Activated CD8-positive, alpha-beta memory T cell treated with anti-CD3 and anti-CD28 coated beads, Interleukin-2, amount 50 U/mL, for 1 hour (primary cell): ENCODE results near the gene CACNA2D3.

ENCODE experiments used
- DNase-seq: peaks from one replicate; pipeline ENCODE4 v3.0.0-alpha.2; 2020; ENCODE audit errors: extremely low read depth

Gene CACNA2D3

GRCh38 chr3:54676087-54676486, 553.7 kb downstream of the CACNA2D3 start:
- DNase-seq: no peak

DNA sequence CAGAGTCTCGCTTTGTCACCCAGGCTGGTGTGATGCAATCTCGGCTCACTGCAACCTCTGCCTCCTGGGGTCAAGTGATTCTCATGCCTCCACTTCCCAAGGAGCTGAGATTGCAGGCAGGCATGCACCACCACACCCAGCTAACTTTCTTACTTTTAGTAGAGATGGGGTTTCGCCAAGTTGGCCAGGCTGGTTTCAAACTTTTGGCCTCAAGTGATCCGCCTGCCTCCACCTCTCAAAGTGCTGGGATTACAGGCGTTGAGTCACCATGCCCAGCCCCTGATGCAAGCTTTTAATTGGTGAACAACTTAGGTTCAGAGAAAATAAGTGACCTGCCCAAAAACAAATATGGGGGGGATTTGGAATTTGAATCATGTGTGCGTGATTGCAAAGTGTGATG, 559.4 kb downstream of the CACNA2D3 start:
- DNase-seq: no peak

- DNase-seq: no peak
Measured at GRCh38 chr3:54685213-54685612, 562.9 kb downstream of the CACNA2D3 start.

DNA sequence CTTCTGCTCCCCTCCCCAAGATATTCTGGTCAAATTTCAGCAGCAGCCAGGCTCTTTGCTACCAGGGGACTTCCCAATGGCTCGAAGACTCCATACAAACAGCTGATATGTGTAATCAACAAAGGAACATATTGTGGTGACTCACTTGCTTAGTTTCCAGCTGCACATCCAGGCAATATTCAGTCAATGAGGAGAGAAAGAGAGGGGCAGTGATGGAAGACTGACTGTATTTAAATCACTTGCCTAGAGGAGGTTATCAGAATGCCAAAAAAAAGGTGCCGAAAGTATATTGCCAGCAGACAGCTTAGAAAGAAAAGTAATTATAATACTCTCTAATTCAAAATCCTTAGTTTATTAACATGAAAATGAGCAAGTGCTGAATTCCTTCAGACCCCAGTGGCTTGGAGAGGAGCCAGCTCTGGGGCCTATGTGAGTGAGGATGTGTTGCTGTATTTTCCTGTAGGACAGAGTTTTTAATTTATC, 569.0 kb downstream of the CACNA2D3 start:
- no peak for DNase-seq

DNA sequence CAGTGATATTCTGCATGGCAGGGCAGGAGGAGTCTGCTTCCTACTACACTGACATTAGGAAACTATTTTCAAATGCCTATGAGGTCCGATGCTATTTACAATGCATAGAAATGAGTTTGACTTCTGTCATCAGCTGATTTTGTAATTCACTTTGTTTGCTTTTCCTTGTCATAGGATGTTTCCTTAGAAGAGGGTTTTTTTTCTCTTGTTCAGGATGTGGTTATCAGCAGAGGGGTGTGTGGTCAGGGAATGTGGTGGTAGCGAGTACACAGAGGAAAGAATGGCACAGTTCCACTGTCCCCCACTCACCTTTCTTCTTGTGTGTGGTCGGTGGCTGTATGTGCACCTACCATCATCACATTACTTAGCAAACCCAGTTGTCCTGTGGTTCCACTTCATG, 574.0 kb downstream of the CACNA2D3 start:
- no peak for DNase-seq

DNA sequence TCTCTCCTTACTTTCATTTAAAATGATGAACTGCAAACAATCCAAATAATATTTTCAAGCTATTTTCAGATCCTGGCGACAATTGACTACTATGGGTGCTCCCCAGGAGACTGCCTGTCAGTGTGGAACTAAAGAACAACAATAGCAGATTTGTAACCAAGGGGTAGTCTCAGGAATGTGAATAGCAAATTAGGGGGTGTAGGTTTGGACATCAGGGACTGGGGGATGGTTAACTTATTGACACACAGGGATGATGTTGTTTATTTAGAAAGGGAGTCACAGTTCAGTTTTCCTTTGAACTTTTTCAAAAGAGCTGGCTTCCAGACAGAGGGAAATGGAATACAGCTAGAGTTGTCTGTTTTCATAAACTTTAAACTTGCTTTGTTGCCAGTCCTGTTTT, 575.7 kb downstream of the CACNA2D3 start:
- DNase-seq: no peak

- no peak for DNase-seq
Measured at GRCh38 chr3:54703923-54704322, 581.6 kb downstream of the CACNA2D3 start.

GRCh38 chr3:54705730-54706129, 583.4 kb downstream of the CACNA2D3 start:
- no peak for DNase-seq

DNA sequence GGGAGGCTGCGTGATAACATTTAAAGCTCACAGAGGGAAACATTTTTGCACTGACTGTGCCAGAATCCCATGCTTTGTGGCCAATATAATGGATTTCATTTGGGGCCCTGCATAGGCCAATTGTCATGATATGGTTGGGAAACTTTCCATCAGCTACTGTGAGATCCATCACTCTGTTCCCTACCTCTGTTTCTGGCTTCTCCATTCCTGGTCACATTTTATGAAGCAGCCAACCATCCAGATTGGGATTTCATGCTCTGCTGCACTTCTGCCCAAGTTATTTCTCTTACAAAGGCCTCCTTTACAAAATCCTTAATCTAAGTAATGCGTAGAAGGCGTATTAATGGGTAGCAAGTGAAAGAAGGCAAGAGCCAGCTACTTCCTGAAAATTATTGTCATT, 584.4 kb downstream of the CACNA2D3 start:
- DNase-seq: no peak

DNA sequence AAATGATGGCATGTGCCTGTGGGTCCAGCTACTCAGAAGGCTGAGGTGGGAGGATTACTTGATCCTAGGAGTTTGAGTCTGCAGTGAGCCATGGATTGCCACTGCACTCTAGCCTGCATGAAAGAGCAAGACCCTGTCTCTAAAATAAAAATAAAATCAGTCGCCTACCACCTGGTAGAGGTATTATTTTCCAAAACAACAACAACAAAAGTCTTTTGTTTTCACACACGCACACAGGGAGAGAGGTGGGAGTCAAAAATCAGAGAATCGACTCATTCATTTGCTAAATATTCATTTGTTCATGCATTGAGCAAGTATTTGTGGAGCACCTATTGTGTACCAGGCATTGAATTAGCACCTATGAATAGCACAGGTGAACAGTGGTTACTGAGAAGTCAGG, 587.4 kb downstream of the CACNA2D3 start:
- DNase-seq: no peak

DNA sequence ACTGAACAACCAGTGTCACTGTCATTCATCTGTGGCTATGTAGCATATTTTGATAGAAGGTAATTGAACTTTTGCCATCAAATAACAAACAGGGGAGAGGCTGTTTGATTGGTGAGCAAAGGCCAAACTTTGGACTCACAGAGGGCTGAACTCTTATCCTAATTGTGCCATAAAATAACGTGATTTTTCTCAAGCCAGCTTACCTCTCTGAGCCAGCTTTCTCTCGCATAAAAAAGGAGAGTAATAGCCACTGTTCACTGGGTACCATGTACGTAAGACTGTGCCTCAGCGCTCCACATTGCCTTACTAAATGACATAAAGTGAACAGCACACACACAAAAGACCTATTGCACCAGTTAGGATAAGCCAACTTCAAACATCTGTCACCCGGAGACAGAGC, 588.6 kb downstream of the CACNA2D3 start:
- no peak for DNase-seq

- no peak for DNase-seq
Measured at GRCh38 chr3:54712539-54712938, 590.2 kb downstream of the CACNA2D3 start.

GRCh38 chr3:54713031-54713430, 590.7 kb downstream of the CACNA2D3 start:
- DNase-seq: no peak

- no peak for DNase-seq
Measured at GRCh38 chr3:54713455-54713854, 591.1 kb downstream of the CACNA2D3 start.

DNA sequence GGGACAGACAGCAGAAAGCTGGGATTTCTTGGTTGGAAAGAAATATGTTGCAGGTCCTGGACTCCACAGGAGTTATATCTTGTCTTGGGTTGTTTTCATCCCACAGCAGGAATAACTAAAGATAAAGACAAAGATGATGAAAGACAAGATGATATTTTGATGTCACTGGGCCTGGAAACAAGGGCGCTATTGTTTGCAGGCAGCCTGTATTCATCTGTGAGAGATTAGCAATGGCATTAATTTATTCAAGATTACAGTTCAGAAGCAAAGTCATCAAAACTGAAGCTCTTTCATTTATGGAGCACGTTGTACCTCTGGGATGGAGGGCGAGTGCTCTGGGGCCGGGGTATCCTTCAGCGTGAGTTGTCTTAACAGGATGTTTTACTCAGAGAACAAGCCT, 591.7 kb downstream of the CACNA2D3 start:
- no peak for DNase-seq

DNA sequence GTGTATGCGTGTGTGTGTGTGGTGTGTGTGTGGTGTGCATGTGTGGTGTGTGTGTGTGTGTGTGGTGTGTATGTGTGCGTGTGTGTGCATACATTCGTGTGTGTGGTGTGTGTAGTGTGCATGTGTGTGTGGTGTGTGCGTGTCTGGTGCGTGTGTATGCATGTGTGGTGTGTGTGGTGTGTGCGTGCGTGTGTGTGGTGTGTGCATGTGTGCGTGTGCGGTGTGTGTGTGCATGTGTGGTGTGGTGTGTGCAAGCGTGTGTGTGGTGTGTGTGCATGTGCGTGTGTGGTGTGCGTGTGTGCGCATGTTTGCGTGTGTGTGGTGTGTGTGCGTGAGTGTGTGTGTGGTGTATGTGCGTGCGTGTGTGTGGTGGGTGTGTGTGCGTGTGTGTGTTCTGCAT, 595.2 kb downstream of the CACNA2D3 start:
- no peak for DNase-seq

DNA sequence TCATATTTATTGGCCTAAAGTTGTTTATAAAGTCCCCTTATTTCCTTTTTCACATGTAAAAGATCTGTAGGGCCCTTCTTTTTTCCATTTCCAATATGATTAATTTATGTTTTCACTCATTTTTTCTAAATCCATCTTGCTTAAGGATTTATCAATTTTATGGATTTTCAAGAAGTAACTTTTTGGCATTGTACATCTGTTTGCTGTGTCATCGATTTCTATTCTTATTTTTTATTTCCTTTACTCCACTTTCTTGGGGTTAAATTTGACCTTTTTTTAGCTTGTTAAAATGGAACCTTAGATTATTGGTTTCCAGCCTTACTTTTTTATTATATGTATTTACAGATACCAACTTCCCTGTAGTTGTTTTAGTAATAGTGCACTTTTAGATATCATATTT, 597.6 kb downstream of the CACNA2D3 start:
- DNase-seq: no peak

DNA sequence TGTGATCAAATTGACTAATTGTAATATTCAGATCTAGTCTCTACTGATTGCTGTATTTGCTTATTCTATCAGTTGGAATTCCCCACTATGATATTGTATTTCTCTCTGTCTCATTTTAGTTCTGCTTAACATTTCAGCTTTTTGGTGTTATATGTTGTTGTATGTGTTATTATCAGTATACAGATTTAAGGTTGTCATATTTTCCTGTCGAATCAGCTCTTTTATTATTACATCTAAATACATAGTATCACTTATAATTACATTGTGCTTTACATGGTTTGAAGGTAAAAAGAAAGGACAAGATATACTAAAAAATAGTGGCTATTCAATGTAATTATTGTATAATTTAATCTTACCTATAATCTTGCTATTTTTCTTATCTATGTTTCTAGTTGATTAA, 598.3 kb downstream of the CACNA2D3 start:
- DNase-seq: no peak

- no peak for DNase-seq
Measured at GRCh38 chr3:54731732-54732445, 609.5 kb downstream of the CACNA2D3 start.

GRCh38 chr3:54733106-54734006, 611.0 kb downstream of the CACNA2D3 start:
- DNase-seq: no peak

DNA sequence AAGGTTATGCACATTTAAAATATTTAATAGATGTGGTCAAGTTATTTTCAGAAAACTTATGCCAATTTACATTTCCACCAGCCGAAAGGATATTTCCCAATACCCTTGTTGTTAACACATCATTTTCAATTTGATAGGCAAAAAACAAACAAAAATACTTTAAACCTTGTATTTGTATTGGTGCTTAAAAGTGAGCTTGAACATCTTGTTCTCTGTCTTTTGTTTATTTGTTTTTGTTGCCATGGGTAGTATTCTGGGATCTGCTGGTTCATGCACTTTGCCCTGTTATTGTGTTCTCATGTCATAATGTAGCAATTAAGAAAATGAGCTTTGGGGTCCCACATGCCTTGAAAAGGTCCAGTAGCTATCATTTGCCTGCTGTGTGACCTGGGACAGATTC, 614.1 kb downstream of the CACNA2D3 start:
- DNase-seq: no peak

- no peak for DNase-seq
Measured at GRCh38 chr3:54743755-54744154, 621.4 kb downstream of the CACNA2D3 start.

- DNase-seq: no peak
Measured at GRCh38 chr3:54744291-54744690, 621.9 kb downstream of the CACNA2D3 start.
